B cell (primary cell): ENCODE measurements around the gene STK33. TPM values are rescaled to one million over a fixed set of nuclear protein-coding genes. Genes with fewer than 3 reads are reported as not detected.

Source experiments
- ATAC-seq: fragments of 200-7000 bp; cut with Tn5 transposase; one replicate; pipeline ENCODE4 v1.10.0; 2021; ENCODE audit warnings: low read depth, mild to moderate bottlenecking, moderate number of reproducible peaks, moderate library complexity
- CTCF ChIA-PET: fragments of 350-600 bp; sonication (Branson Sonifier 250); formaldehyde crosslinking; loops from one replicate; lab custom pipeline; 2021; ENCODE audit warnings: antibody characterized with exemption, inconsistent platforms; lab: Charles Lee
- POLR2A ChIA-PET: fragments of 350-600 bp; sonication (Branson Sonifier 250); formaldehyde crosslinking; loops from one replicate; lab custom pipeline; 2021; ENCODE audit warnings: antibody characterized with exemption; lab: Charles Lee
- DNase-seq: peaks from one replicate; pipeline ENCODE4 v3.0.0; 2013
- H2AFZ ChIP-seq: 2 replicates; pipeline ENCODE4 v1.6.1; 2012; ENCODE audit warnings: mild to moderate bottlenecking, low read depth, low read length; ENCODE audit not compliant: insufficient read depth, poor library complexity, severe bottlenecking
- H3K27ac ChIP-seq, 2 donors: 1 replicate in 1 of 2; 2 replicates in 1 of 2; pipeline ENCODE4 v1.5.1; 2012 to 2013; ENCODE audit warnings: low read length in 2 of 2, mild to moderate bottlenecking in 2 of 2, moderate library complexity in 1 of 2
- H3K27me3 ChIP-seq, 4 experiments: fragments of 200-600 bp in 1 of 4; sonication (generic) in 1 of 4; replicated peaks in 1 of 4; 1 replicate in 2 of 4; 2 replicates in 2 of 4; pipeline versions ENCODE4 v1.6.1 to v1.7.0; 2013 to 2016; ENCODE audit warnings: low read length in 3 of 4, mild to moderate bottlenecking in 2 of 4, mixed read lengths in 1 of 4, moderate library complexity in 1 of 4; ENCODE audit not compliant: insufficient read depth in 4 of 4, control insufficient read depth in 3 of 4; ENCODE audit errors: control extremely low read depth in 1 of 4
- H3K36me3 ChIP-seq, 2 experiments: replicated peaks in 1 of 2; 1 replicate in 1 of 2; 2 replicates in 1 of 2; pipeline versions ENCODE4 v1.6.1 to v1.7.1; 2013; ENCODE audit warnings: low read length in 1 of 2; ENCODE audit not compliant: insufficient read depth in 2 of 2, control insufficient read depth in 1 of 2; ENCODE audit errors: control extremely low read depth in 1 of 2, extremely low read depth in 1 of 2
- H3K4me1 ChIP-seq, 2 donors: fragments of 200-600 bp in 1 of 2; sonication (generic) in 1 of 2; 1 replicate in 1 of 2; 2 replicates in 1 of 2; pipeline versions ENCODE4 v1.5.1 to v1.6.1; 2013 to 2017; ENCODE audit warnings: low read length in 2 of 2; ENCODE audit not compliant: control insufficient read depth in 2 of 2, insufficient read depth in 2 of 2
- H3K4me2 ChIP-seq: replicated peaks from 2 replicates; pipeline ENCODE3; 2012; ENCODE audit warnings: mild to moderate bottlenecking, low read depth, low read length; ENCODE audit not compliant: poor library complexity, severe bottlenecking
- H3K4me3 ChIP-seq, 5 experiments: fragments of 200-600 bp in 1 of 5; sonication (generic) in 1 of 5; 1 replicate in 3 of 5; 2 replicates in 2 of 5; pipeline versions ENCODE4 v1.5.1 to v1.7.0; 2011 to 2016; ENCODE audit warnings: low read length in 4 of 5, mild to moderate bottlenecking in 4 of 5, low read depth in 2 of 5, control low read depth in 1 of 5, moderate library complexity in 1 of 5; ENCODE audit not compliant: insufficient read depth in 1 of 5; ENCODE audit errors: control extremely low read depth in 1 of 5, extremely low read depth in 1 of 5
- H3K79me2 ChIP-seq: fragments of 200-600 bp; sonication (generic); one replicate; pipeline ENCODE4 v1.6.0; 2016; ENCODE audit warnings: low read length; ENCODE audit not compliant: control insufficient read depth, insufficient read depth
- H3K9ac ChIP-seq: fragments of 200-600 bp; sonication (generic); 2 replicates; pipeline ENCODE4 v1.6.1; 2017; ENCODE audit warnings: mild to moderate bottlenecking, low read length, moderate library complexity
- H3K9me3 ChIP-seq, 3 donors: one replicate each; pipeline versions ENCODE4 v1.6.1 to v1.7.1; 2013; ENCODE audit warnings: low read length in 2 of 3; ENCODE audit not compliant: control insufficient read depth in 2 of 3, insufficient read depth in 1 of 3; ENCODE audit errors: control extremely low read depth in 1 of 3
- H4K20me1 ChIP-seq: 2 replicates; pipeline ENCODE4 v1.6.0; 2012; ENCODE audit warnings: mild to moderate bottlenecking, low read length; ENCODE audit not compliant: insufficient read depth, control insufficient read depth, poor library complexity, severe bottlenecking
- H3K27ac Mint-ChIP-seq: one replicate; pipeline ENCODE4 v1.8.0; 2021; ENCODE audit warnings: mixed read lengths
- H3K27me3 Mint-ChIP-seq: one replicate; pipeline ENCODE4 v1.8.0; 2021; ENCODE audit warnings: mixed read lengths
- H3K4me1 Mint-ChIP-seq: one replicate; pipeline ENCODE4 v1.8.0; 2021; ENCODE audit warnings: mixed read lengths
- H3K4me3 Mint-ChIP-seq: one replicate; pipeline ENCODE4 v1.8.0; 2021; ENCODE audit warnings: mixed read lengths
- H3K9me3 Mint-ChIP-seq: one replicate; pipeline ENCODE4 v1.8.0; 2022; ENCODE audit warnings: mixed read lengths; ENCODE audit not compliant: insufficient read depth
- EZH2 ChIP-seq: IDR thresholded peaks from 2 replicates; pipeline ENCODE4 v1.6.1; 2012; ENCODE audit warnings: borderline replicate concordance, low read depth, mild to moderate bottlenecking, moderate library complexity, low read length; ENCODE audit not compliant: insufficient read depth, poor library complexity, severe bottlenecking
- WGBS: methylation state at CpG from one replicate; pipeline ENCODE4 v1.1.5; 2013; ENCODE audit warnings: missing lambda C conversion rate; ENCODE audit not compliant: insufficient coverage; 5-methylcytosine and 5-hydroxymethylcytosine counted together
- intact Hi-C: fragments of 100-400 bp; cut with micrococcal nuclease; formaldehyde crosslinking; loops from one replicate; pipeline ENCODE4 v1.10.0; 2022
- polyA plus RNA-seq: library from polyadenylated mRNA; depleted of rRNA; stranded (reverse); fragments of >200 nt; gene quantifications from 2 replicates; pipeline ENCODE4 v1.2.3, GENCODE V29; 2012
- total RNA-seq, 2 donors: library from RNA; stranded (reverse); fragments of 120-200 nt in 1 of 2; gene quantifications; 1 replicate in 1 of 2; 2 replicates in 1 of 2; pipeline versions ENCODE4 v1.2.3 to v1.2.4, GENCODE V29; 2013 to 2022
- TF ChIP-seq, protein P1 (sequence below): fragments of 200-600 bp; IDR thresholded peaks from one replicate; pipeline ENCODE4 v1.8.0; 2022; ENCODE audit warnings: antibody characterized with exemption, mild to moderate bottlenecking

Gene STK33
- total and polyA plus RNA-seq, 2 donors (not counting 1 experiment from before 2014, with no cell fraction given) = 3.1 to 9.3 TPM

DNA sequence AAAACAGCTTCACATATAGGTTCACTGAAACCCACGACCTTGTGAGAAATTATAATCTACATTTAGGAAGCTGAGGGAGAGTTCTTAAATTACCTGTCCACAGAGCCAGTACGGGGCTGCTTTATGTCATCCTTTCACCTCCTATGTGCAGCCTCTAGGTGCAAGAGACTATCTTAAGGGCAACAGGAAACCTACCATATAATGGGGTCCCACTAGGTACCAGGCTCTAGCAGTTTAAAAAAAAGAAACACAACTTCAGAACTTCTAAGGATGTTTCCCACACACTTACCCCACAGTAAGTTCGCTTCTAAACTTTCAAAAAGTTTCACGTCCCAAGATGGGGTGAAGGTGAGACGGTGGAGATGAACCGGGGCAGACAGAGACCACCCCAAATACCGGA is 573 bp downstream of the STK33 start:
- H3K79me2 ChIP-seq = no peaks in the 10 kb centered on the region
- POLR2A ChIA-PET = no interaction called here
- H3K4me3 Mint-ChIP-seq = peak overlapping the region; percentile 91
- H3K27me3 ChIP-seq = no peaks in the 10 kb centered on the region
- peaks cover 12% of the 10 kb centered on the region in 2 donors for H3K4me1 ChIP-seq
- H3K9me3 ChIP-seq = no peaks in the 10 kb centered on the region
- ATAC-seq = peak; percentile 31
- H2AFZ ChIP-seq = peak overlapping the region; percentile 97
- H3K4me1 Mint-ChIP-seq = peaks cover 18% of the 10 kb centered on the region
- peaks cover 6% of the 10 kb centered on the region for H3K27me3 Mint-ChIP-seq
- H3K27ac Mint-ChIP-seq = peak overlapping the region; percentile 54
- no peaks in the 10 kb centered on the region for H3K36me3 ChIP-seq
- CTCF ChIA-PET = interaction anchor here (1.2 kb wide), 1 partner anchor 10 kb away, joined by 3 read pairs; no protein-coding TSS in a partner anchor
- no peak for DNase-seq
- H4K20me1 ChIP-seq = no peaks in the 10 kb centered on the region
- H3K9ac ChIP-seq = peak overlapping the region; percentile 74
- H3K27ac ChIP-seq = peak overlapping the region in 1 of 2 donors; percentile 28
- WGBS = 10% methylated on average over 4 of the region's 7 CpGs
- no peak for TF ChIP-seq EZH2
- TF ChIP-seq, protein P1, sequence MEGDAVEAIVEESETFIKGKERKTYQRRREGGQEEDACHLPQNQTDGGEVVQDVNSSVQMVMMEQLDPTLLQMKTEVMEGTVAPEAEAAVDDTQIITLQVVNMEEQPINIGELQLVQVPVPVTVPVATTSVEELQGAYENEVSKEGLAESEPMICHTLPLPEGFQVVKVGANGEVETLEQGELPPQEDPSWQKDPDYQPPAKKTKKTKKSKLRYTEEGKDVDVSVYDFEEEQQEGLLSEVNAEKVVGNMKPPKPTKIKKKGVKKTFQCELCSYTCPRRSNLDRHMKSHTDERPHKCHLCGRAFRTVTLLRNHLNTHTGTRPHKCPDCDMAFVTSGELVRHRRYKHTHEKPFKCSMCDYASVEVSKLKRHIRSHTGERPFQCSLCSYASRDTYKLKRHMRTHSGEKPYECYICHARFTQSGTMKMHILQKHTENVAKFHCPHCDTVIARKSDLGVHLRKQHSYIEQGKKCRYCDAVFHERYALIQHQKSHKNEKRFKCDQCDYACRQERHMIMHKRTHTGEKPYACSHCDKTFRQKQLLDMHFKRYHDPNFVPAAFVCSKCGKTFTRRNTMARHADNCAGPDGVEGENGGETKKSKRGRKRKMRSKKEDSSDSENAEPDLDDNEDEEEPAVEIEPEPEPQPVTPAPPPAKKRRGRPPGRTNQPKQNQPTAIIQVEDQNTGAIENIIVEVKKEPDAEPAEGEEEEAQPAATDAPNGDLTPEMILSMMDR = no peak
- peak overlapping the region in 4 of 5 experiments; percentile 56 to 73 (median 67) for H3K4me3 ChIP-seq
- no peaks in the 10 kb centered on the region for H3K9me3 Mint-ChIP-seq
- peak overlapping the region; percentile 90 for H3K4me2 ChIP-seq
- intact Hi-C loops = loop anchor here (5.0 kb wide), 1 partner anchor 319 kb away; the partner anchor contains the start of gene AKIP1

DNA sequence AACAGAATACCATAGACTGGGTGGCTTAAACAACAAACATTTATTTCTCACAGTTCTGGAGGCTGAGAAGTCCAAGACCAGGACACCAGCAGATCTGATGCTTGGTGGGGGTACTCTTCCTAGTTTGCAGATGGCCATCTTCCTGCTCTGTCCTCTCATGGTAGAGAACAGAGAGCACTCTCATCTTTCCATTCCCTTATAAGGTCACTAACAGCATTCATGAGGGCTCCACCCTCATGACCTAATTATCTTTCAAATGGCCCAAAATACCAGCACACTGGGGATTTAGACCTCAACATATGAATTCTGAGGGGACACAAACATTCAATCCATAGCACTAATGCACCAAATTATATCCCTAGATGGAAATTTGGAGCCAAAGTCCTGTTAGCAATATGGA is 6.1 kb downstream of the STK33 start:
- CTCF ChIA-PET = no interaction called here
- H3K27ac ChIP-seq = no peak overlapping the region
- no peak for TF ChIP-seq EZH2
- TF ChIP-seq, protein P1 = no peak
- H3K4me3 Mint-ChIP-seq = no peak overlapping the region
- no peaks in the 10 kb centered on the region for H3K27me3 ChIP-seq
- intact Hi-C loops = no loop called here
- no peaks in the 10 kb centered on the region for H3K27me3 Mint-ChIP-seq
- no peak overlapping the region for H3K4me2 ChIP-seq
- H3K9me3 ChIP-seq = peaks cover 0 to 1% (median 0%) of the 10 kb centered on the region in 3 donors
- ATAC-seq = no peak
- H4K20me1 ChIP-seq = no peaks in the 10 kb centered on the region
- no peak overlapping the region for H3K4me3 ChIP-seq
- peaks cover 3% of the 10 kb centered on the region for H3K9me3 Mint-ChIP-seq
- no peaks in the 10 kb centered on the region for H3K79me2 ChIP-seq
- no peak overlapping the region for H3K27ac Mint-ChIP-seq
- no peaks in the 10 kb centered on the region for H3K36me3 ChIP-seq
- POLR2A ChIA-PET = no interaction called here
- H3K4me1 ChIP-seq = no peaks in the 10 kb centered on the region
- H2AFZ ChIP-seq = no peak overlapping the region
- peaks cover 2% of the 10 kb centered on the region for H3K4me1 Mint-ChIP-seq
- H3K9ac ChIP-seq = no peak overlapping the region
- DNase-seq = no peak
